A549 treated with AZD9567 at 1 μM for 4 hours (cell line): ENCODE measurements around the gene PGK2. TPM values are rescaled to one million over a fixed set of nuclear protein-coding genes. Genes with fewer than 3 reads are reported as not detected.

Experiments used
- total RNA-seq: library from RNA; stranded (reverse); fragments of 200-300 nt; extraction: Qiagen RNA extraction; gene quantifications from 5 replicates; pipeline ENCODE4 v1.2.3, GENCODE V29; 2022; ENCODE audit not compliant: insufficient read depth

The PGK2 gene
- not detected in 5 replicates for total RNA-seq

DNA sequence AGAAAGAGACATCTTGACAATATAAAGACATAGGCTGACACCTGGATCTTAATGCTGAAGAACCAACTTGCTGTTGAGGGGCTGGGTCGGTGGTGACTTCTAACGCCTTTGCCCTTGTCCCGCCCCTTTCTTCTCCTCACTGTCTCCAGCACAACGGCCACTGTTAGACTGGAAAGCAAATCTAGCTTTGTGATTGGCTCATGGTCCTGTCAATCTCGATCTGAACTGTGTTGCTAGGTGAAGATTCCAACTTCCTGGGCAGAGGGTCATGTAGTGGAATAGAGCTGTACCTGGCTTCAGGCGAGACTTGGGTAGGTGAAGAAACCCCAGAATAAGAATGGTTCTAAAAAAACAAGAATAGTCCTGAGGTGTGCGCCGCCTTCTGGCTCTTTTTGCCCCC lies at the start of gene PGK2:
PGK2 (minus strand) TSS at position 110 of the 400 bp plus-strand sequence; CDS start at position 12, 98 bp downstream.

DNA sequence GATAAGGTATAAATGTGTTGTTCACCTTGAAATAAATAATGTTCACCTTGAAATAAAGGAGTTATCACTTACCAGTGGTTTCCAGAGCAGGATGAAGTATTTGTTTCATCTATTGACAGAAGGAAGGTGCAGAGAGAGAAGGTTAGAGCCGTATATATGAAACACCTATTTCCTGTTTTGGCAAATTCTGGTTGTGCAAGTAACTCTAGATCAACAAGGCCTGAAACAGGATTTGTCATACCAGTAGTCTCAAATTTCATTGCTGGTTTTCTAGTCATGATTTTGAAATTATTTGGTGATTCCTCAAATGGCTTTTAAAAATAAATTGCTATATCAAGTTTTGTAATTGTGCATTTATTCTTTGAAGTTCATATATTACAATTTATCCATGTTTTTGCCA lies 42.8 kb downstream of the PGK2 start, which contains the start of gene CRISP3:
CRISP3 (minus strand) TSS at position 130 of the 400 bp plus-strand sequence; CDS start at position 109, 21 bp downstream.

Other genes starting within 250 kb of the PGK2 start
- 9.2 to 12.0 TPM (median 10.5 TPM) in 5 replicates for gene C6orf141, start 236.6 kb downstream of the PGK2 start, total RNA-seq
- gene RHAG, start 150.4 kb downstream of the PGK2 start, total RNA-seq, result 0.03 to 0.07 TPM (median 0.05 TPM) in 3 of 5 replicates, not detected in the others
- not detected in 5 replicates for gene CRISP2, start 73.7 kb downstream of the PGK2 start, total RNA-seq
- not detected in 5 replicates for gene CRISP3, start 42.9 kb downstream of the PGK2 start, total RNA-seq
- gene CRISP1, start 79.2 kb upstream of the PGK2 start, total RNA-seq, result not detected in 5 replicates
- not detected in 5 replicates for gene DEFB114, start 176.9 kb upstream of the PGK2 start, total RNA-seq
- gene DEFB113, start 182.3 kb upstream of the PGK2 start, total RNA-seq, result not detected in 5 replicates
- not detected in 5 replicates for gene DEFB110, start 234.7 kb upstream of the PGK2 start, total RNA-seq